Glutamatergic neuron (in vitro differentiated cells): Measurements from ENCODE around the gene ARHGEF4. TPM values are rescaled to one million over a fixed set of nuclear protein-coding genes. Genes with fewer than 3 reads are reported as not detected.

ENCODE experiments used
- DNase-seq: peaks from one replicate; pipeline ENCODE4 v3.0.0; 2022
- H3K27ac Mint-ChIP-seq: one replicate; pipeline ENCODE4 v1.8.0; 2020; ENCODE audit warnings: mild to moderate bottlenecking, mixed read lengths, inconsistent platforms; ENCODE audit not compliant: unreplicated experiment
- H3K27me3 Mint-ChIP-seq: one replicate; pipeline ENCODE4 v1.8.0; 2020; ENCODE audit warnings: mild to moderate bottlenecking, moderate library complexity, mixed read lengths, inconsistent platforms; ENCODE audit not compliant: unreplicated experiment
- H3K36me3 Mint-ChIP-seq: one replicate; pipeline ENCODE4 v1.8.0; 2020; ENCODE audit warnings: mild to moderate bottlenecking, mixed read lengths, inconsistent platforms; ENCODE audit not compliant: unreplicated experiment
- H3K4me1 Mint-ChIP-seq: one replicate; pipeline ENCODE4 v1.8.0; 2020; ENCODE audit warnings: mild to moderate bottlenecking, low read depth, mixed read lengths, inconsistent platforms; ENCODE audit not compliant: unreplicated experiment
- H3K4me3 Mint-ChIP-seq: one replicate; pipeline ENCODE4 v1.8.0; 2020; ENCODE audit warnings: mild to moderate bottlenecking, mixed read lengths, inconsistent platforms; ENCODE audit not compliant: unreplicated experiment
- H3K9me3 Mint-ChIP-seq: one replicate; pipeline ENCODE4 v1.8.0; 2020; ENCODE audit warnings: mild to moderate bottlenecking, moderate library complexity, mixed read lengths, inconsistent platforms; ENCODE audit not compliant: unreplicated experiment
- total RNA-seq: library from RNA; stranded (reverse); fragmentation: NEBNext Ultra II Directional; extraction: Animal tissue kit (Norgen Biotek cat#: 25700); gene quantifications from one replicate; pipeline ENCODE4 v1.2.1, GENCODE V29; 2021; ENCODE audit not compliant: unreplicated experiment
- TF ChIP-seq, protein P1 (sequence below): fragments of 200-600 bp; sonication (generic); IDR thresholded peaks from one replicate; pipeline ENCODE4 v1.5.0; 2021; ENCODE audit not compliant: partially characterized antibody, unreplicated experiment

The ARHGEF4 gene
- total RNA-seq, 1 donor from 2014 or later: 6.1 TPM

DNA sequence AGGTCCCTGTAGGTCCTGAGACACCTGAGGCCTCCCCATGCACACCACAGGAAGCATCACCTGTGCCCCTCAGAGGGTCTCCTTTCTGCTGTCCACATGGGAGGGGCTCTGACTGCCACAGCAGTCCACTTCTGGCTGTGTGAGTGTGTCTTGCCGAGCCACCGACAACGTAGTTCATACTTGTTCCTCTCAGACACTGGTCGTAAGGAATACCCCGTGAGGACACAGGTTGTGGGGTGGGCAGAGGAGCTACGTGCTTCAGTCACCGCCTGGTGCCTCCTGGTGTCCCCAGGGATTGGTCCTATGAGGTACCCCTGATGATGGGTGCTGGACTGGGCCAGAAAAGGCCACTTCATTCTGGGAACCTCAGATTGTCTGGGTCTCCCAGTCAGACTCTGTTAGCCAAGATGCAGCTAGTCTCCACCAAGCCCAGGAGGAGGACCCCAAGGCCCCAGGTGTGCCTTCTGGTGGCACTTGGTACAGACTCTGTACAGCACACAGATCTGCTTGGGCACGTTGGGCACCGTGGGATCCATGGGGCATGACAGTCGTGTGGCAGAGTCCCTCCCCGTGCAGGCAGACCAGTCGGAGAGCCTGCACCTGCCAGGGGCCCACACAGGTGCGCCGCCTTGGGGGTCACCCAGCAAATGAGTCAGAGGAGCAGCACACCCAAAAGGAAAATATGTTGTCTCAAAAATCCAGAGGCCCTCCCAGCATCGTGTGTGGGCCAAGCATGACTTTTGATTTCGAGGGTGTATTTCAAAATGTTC lies 2.5 kb downstream of the ARHGEF4 start:
- Mint-ChIP-seq H3K4me1 (peaks cover 8% of the 10 kb centered on the region), H3K27me3 (peaks cover 2% of the 10 kb centered on the region), H3K36me3 (no peaks in the 10 kb centered on the region), H3K4me3 (no peak overlapping the region), H3K9me3 (peaks cover 1% of the 10 kb centered on the region), H3K27ac (no peak overlapping the region)
- DNase-seq: no peak
- TF ChIP-seq, protein P1, sequence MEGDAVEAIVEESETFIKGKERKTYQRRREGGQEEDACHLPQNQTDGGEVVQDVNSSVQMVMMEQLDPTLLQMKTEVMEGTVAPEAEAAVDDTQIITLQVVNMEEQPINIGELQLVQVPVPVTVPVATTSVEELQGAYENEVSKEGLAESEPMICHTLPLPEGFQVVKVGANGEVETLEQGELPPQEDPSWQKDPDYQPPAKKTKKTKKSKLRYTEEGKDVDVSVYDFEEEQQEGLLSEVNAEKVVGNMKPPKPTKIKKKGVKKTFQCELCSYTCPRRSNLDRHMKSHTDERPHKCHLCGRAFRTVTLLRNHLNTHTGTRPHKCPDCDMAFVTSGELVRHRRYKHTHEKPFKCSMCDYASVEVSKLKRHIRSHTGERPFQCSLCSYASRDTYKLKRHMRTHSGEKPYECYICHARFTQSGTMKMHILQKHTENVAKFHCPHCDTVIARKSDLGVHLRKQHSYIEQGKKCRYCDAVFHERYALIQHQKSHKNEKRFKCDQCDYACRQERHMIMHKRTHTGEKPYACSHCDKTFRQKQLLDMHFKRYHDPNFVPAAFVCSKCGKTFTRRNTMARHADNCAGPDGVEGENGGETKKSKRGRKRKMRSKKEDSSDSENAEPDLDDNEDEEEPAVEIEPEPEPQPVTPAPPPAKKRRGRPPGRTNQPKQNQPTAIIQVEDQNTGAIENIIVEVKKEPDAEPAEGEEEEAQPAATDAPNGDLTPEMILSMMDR: no peak

DNA sequence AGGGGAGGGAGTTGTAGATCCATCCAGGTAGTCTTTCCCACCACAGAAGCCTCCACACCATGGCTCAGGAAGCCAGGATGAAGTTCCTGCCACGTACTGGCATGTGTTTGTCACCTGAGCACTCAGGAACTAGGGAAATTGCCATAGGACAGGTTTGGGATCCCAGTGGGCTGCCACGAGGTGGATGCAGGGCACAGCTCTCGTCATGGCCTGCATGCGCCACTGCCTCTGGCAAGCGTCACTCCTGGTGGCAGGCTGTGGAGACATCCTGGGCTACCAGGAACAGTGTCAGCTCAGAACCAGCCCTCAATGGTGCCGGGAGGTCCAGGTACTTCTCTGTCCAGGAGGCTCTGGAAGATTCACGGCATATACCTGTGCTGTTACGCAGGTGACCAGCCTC lies 3.8 kb downstream of the ARHGEF4 start:
- H3K27ac Mint-ChIP-seq: no peak overlapping the region
- H3K36me3 Mint-ChIP-seq: no peaks in the 10 kb centered on the region
- H3K9me3 Mint-ChIP-seq: peaks cover 1% of the 10 kb centered on the region
- no peak overlapping the region for H3K4me3 Mint-ChIP-seq
- TF ChIP-seq, protein P1: no peak
- peaks cover 3% of the 10 kb centered on the region for H3K4me1 Mint-ChIP-seq
- peaks cover 2% of the 10 kb centered on the region for H3K27me3 Mint-ChIP-seq
- no peak for DNase-seq

DNA sequence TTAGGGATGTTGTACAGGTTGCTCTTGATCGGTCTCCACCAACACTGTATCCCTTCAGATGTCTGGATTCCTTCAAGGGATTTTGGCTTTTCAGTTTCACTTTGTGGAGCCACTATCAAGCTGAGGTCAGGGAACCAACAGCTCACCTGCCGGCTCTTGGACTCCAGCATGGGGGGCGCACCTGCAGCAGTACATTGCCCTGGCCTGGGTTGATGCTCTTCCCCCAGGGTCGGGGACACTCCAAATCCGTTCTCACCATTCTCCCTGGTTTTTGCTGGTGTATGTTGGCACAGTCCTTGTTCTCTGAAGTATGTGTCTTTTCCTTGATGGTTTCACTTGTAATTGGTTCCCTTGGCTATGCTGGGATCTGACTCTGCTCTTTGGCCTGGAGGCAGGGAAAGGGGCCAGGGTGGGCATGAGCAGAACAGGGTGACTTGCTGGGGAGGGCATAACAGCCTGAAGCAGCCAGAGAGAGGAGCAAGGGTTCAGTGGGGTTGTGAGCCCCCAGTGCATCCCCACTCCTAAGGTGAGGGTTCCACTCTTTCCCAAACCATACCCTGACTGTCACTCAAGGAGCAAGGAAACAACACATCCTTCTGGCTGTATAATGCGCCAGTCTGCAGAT lies 5.1 kb downstream of the ARHGEF4 start:
- no peak for DNase-seq

DNA sequence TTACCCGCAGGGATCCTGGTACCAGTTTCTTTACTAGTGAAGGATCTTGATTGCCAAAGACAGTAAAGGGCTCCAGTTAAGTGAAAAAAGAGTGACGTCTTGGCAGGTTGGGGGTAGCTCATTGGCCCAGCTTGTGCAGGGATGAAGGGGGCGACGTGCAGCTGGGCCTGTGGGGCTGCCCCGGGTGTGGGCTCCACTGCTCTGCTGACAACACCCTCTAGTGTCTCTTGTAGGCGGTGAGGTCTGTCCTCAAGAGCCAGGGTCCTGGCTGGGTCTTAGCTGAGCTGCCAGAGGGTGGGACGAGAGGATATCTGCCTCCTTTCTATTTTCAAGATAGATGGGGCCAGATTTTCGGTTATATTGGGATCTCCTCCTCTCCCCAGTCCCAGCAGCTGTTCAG lies 6.1 kb downstream of the ARHGEF4 start:
- no peak overlapping the region for H3K27ac Mint-ChIP-seq
- no peak for DNase-seq
- peaks cover 3% of the 10 kb centered on the region for H3K9me3 Mint-ChIP-seq
- H3K4me3 Mint-ChIP-seq: no peak overlapping the region
- H3K4me1 Mint-ChIP-seq: peaks cover 3% of the 10 kb centered on the region
- TF ChIP-seq, protein P1: no peak
- H3K27me3 Mint-ChIP-seq: peaks cover 2% of the 10 kb centered on the region
- no peaks in the 10 kb centered on the region for H3K36me3 Mint-ChIP-seq

More for the DNA sequence above, 5.1 kb downstream of the ARHGEF4 start:
- TF ChIP-seq, protein P1: no peak
- H3K9me3 Mint-ChIP-seq: peaks cover 3% of the 10 kb centered on the region
- H3K27me3 Mint-ChIP-seq: peaks cover 2% of the 10 kb centered on the region
- peaks cover 3% of the 10 kb centered on the region for H3K4me1 Mint-ChIP-seq
- H3K4me3 Mint-ChIP-seq: no peak overlapping the region
- no peak overlapping the region for H3K27ac Mint-ChIP-seq
- H3K36me3 Mint-ChIP-seq: no peaks in the 10 kb centered on the region
